Activated naive CD8-positive, alpha-beta T cell treated with anti-CD3 and anti-CD28 coated beads, Interleukin-2, amount 10 ng/mL, durations not matched to agents 7 days and 5 days (primary cell): ENCODE data around the gene ATP13A1. TPM values are rescaled to one million over a fixed set of nuclear protein-coding genes. Genes with fewer than 3 reads are reported as not detected.
A peak's percentile ranks its signal among the peaks of the same experiment; 100 is the strongest.
"Not testable (repeated sequence)": the region's sequence is repeated elsewhere in the genome, so short reads cannot be mapped to it uniquely, and the experiment has no call there.

Experiments
- ATAC-seq: fragments of 150-1000 bp; cut with Tn5 transposase; one replicate; pipeline ENCODE4 v1.10.0; 2021; ENCODE audit warnings: low read depth, moderate library complexity
- POLR2A ChIA-PET: fragments of 350-600 bp; sonication (Branson Sonifier 250); formaldehyde crosslinking; loops from one replicate; lab custom pipeline; 2021; ENCODE audit warnings: antibody characterized with exemption; lab: Charles Lee
- DNase-seq: peaks from one replicate; pipeline ENCODE4 v3.0.0; 2021
- H3K27ac Mint-ChIP-seq: one replicate; pipeline ENCODE4 v1.8.0; 2022; ENCODE audit warnings: mild to moderate bottlenecking, mixed read lengths
- H3K27me3 Mint-ChIP-seq: one replicate; pipeline ENCODE4 v1.8.0; 2022; ENCODE audit warnings: mild to moderate bottlenecking, moderate library complexity, mixed read lengths
- H3K36me3 Mint-ChIP-seq: one replicate; pipeline ENCODE4 v1.8.0; 2021; ENCODE audit warnings: mild to moderate bottlenecking, mixed read lengths
- H3K4me1 Mint-ChIP-seq: one replicate; pipeline ENCODE4 v1.8.0; 2021; ENCODE audit warnings: mixed read lengths
- H3K4me3 Mint-ChIP-seq: one replicate; pipeline ENCODE4 v1.8.0; 2022; ENCODE audit warnings: mild to moderate bottlenecking, moderate library complexity, mixed read lengths
- H3K9me3 Mint-ChIP-seq: one replicate; pipeline ENCODE4 v1.8.0; 2021; ENCODE audit warnings: mixed read lengths
- total RNA-seq, 2 experiments: library from RNA; stranded (reverse); gene quantifications; one replicate each; pipeline ENCODE4 v1.2.3, GENCODE V29; 2021

The ATP13A1 gene
- total RNA-seq, 2 experiments from 2014 or later = 108 to 115 TPM

DNA sequence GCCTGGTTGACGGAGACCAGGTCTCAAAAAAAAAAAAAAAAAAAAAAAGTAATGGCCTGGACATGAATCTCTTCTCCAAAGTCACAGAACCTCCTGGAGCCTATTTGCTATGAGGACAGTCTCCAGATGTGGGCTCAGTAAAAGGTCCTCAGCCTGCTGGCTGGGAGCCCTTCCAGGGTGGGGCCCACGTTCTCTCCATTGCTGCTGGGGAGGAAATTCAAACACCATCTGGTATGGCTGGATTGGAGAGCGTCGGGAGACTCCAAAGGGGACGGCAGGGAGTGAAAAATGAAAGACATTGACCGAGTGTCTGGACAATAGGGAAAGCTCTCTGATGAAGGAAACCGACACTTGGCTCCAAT is 43.6 kb downstream of the ATP13A1 start:
- DNase-seq = no peak
- Mint-ChIP-seq H3K27ac (no peak overlapping the region), H3K4me1 (peaks cover 37% of the 10 kb centered on the region), H3K9me3 (no peaks in the 10 kb centered on the region), H3K27me3 (peaks cover 2% of the 10 kb centered on the region), H3K36me3 (peaks cover 17% of the 10 kb centered on the region), H3K4me3 (no peak overlapping the region)
- POLR2A ChIA-PET = interaction anchor here (0.6 to 1.5 kb wide), 4 partner anchors 18 to 44 kb away, joined by 3 to 5 read pairs (median 4); partner anchors contain the start of gene ATP13A1
- ATAC-seq = no peak

DNA sequence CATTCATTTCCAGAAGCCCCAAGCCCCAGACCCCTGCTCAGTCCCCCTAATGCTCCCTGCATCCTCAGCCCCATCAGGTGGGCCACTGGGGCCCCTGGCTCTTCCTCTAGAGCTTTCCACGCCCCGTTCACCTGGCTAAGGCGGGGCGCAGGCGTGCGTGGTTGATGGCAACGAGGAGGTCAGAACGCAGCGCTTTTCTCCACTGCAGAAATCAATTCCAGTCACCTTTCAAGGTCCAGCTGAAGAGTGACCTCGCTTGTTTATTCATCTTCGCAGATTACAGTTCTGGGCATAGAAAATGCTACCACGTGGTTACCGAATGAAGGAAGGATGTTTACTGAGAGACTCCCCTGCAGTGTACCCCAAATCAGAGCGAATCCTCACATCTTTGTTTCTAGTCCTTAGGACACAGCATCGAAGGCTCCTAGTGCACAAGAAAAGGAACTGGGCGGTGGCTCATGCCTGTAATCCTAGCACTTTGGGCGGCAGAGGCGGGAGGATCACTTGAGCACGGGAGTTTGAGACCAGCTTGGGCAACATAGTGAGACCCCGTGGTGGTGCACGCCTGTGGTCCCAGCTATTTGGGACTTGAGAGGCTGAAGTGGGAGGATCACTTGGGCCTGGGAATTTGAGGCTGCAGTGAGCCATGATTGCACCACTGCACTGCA is 44.2 kb downstream of the ATP13A1 start:
- POLR2A ChIA-PET = interaction anchor here (0.7 to 1.5 kb wide), 6 partner anchors 8 to 45 kb away, joined by 3 to 5 read pairs (median 4); partner anchors contain the start of gene ATP13A1
- ATAC-seq = no peak
- Mint-ChIP-seq H3K4me3 (peak overlapping the region; percentile 86), H3K9me3 (no peaks in the 10 kb centered on the region), H3K4me1 (peaks cover 37% of the 10 kb centered on the region), H3K27me3 (peaks cover 2% of the 10 kb centered on the region), H3K36me3 (peaks cover 17% of the 10 kb centered on the region), H3K27ac (peak overlapping the region; percentile 86)
- DNase-seq = no peak

DNA sequence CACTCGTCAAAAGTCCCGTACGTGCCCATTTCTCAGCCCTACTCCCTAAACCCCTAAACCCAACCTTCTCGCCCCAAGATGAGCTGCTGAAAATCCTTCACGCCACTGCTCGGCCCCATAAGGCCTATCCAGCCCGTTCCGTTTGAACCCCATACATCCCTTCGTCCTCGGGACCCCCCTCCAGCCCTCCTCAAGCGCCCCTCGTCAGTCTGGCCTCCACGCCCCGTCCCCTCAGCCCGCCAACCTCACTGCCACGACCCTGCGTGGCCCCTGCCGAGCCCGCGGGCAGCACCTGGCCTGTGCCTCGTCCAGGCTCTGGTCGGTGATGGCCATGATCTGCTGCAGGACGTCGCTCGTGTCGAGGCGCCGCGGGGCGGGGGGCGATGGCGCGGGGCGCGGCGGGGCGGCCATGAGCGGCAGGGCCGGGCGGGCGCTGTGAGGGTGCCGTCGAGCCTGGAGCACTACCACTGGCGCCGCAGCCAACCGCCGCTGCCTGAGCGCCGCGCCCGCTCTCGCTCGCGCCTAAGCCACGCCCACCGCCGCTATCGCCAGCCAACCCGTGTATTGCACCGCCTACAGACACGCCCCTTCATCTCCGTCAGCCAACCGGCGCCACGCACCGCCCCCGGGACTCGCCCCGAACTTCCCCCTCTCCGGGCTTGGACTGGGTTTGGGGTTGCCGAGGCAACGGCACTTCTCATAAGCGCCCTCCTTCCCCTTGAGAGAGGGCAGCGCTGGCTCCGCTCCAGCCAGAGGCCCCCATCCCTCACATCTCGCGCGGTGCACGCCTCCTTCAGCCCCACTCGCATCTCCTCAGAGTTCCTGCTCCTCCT is 45.0 kb downstream of the ATP13A1 start, which contains the start of gene PBX4:
PBX4 (minus strand) TSS at position 469 of the 833 bp plus-strand sequence; CDS start at position 411, 58 bp downstream.
- peak within 1 kb of the TSS; percentile 87 for H3K27ac Mint-ChIP-seq
- peaks cover 15% of the 10 kb centered on the region for H3K36me3 Mint-ChIP-seq
- H3K27me3 Mint-ChIP-seq = peaks cover 2% of the 10 kb centered on the region
- POLR2A ChIA-PET = interaction anchor here (0.6 to 2.8 kb wide), 11 partner anchors 8 to 79 kb away, joined by 3 to 13 read pairs (median 5); partner anchors contain the start of genes ATP13A1 and ZNF101
- DNase-seq (peak; percentile 99), ATAC-seq (peak; percentile 94)
- H3K9me3 Mint-ChIP-seq = no peaks in the 10 kb centered on the region
- peak within 1 kb of the TSS; percentile 86 for H3K4me3 Mint-ChIP-seq
- H3K4me1 Mint-ChIP-seq = peaks cover 35% of the 10 kb centered on the region

DNA sequence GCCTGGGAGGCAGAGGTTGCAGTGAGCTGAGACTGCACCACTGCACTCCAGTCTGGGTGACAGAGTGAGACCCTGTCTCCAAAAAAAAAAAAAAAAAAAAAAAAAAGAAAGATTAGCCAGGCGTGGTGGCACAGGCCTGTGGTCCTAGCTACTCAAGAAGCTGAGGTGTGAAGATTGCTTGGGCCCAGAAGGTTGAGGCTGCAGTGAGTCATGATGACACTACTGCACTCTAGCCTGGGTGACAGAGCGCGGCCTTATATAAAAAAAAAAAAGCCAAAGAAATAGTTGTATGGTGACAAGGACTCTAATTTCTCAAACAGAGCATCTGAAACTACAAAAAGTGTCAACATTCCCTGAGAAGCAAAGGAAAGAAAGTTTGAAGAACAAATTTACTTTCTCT is 48.4 kb downstream of the ATP13A1 start:
- POLR2A ChIA-PET = interaction anchor here (0.6 to 1.3 kb wide), 5 partner anchors 9 to 18 kb away, joined by 3 to 6 read pairs (median 3); no protein-coding TSS in a partner anchor
- peak overlapping the region; percentile 43 for H3K4me3 Mint-ChIP-seq
- peaks cover 29% of the 10 kb centered on the region for H3K36me3 Mint-ChIP-seq
- DNase-seq = no peak
- no peaks in the 10 kb centered on the region for H3K9me3 Mint-ChIP-seq
- H3K4me1 Mint-ChIP-seq = peaks cover 38% of the 10 kb centered on the region
- peak; percentile 11 for ATAC-seq
- peaks cover 2% of the 10 kb centered on the region for H3K27me3 Mint-ChIP-seq
- H3K27ac Mint-ChIP-seq = peak overlapping the region; percentile 18

DNA sequence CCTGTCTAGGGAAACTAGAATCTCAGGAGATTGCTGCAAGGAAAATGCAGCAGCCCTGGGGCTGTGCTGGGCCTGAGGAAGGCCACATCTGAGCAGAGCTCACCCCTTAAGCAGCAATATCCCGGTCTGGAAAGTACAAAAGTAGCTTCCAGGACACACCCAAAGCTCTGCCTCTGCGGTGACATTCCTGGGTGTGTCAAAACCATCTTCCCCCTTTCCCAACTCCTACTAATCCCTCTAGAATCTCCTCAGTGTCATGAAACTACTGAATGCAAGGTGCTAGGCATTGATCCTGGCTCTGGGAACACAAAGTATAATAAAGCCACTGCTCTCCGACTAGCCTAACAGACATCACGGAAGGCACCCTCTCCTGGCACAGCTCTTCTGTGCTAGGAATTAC is 50.0 kb downstream of the ATP13A1 start:
- peaks cover 41% of the 10 kb centered on the region for H3K36me3 Mint-ChIP-seq
- H3K4me3 Mint-ChIP-seq = no peak overlapping the region
- H3K4me1 Mint-ChIP-seq = peaks cover 36% of the 10 kb centered on the region
- peak overlapping the region; percentile 36 for H3K27ac Mint-ChIP-seq
- no peaks in the 10 kb centered on the region for H3K9me3 Mint-ChIP-seq
- DNase-seq (no peak), ATAC-seq (no peak)
- no peaks in the 10 kb centered on the region for H3K27me3 Mint-ChIP-seq
- POLR2A ChIA-PET = interaction anchor here (0.9 to 2.5 kb wide), 2 partner anchors 11 to 53 kb away, joined by 5 to 10 read pairs; no protein-coding TSS in a partner anchor

DNA sequence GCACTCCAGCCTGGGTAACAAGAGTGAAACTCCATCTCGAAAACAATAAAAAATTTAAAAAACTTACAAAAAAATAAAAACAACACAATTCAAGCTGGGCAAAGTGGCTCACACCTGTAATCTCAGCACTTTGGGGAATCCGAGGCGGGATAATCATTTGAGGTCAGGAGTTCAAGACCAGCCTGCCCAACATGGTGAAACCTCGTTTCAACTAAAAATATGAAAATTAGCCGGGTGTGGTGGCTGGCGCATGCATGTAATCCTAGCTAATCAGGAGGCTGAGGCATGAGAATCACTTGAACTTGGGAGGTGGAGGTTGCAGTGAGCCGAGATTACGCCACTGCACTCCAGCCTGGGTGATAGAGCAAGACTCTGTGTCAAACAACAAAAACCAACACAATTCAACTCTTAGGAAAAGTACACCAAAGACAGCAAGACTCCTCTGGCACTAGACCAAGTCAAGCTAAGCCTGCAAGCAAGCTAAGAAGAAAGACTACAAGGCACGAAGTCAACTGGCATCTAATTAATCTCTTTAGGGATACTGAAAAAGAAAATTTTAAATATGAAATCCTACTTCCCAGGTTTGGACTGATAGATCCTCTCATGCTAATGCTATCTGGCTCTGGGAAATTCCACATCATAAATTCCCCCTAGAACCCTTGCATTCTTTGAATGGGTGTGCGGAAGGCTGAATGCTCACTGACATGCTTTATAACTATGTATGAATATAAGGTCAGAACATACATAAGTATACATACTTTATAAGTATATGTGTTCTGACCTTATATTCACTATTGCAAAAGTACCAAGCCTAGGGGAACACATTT is 52.9 kb downstream of the ATP13A1 start:
- H3K27me3 Mint-ChIP-seq = no peaks in the 10 kb centered on the region
- no peak overlapping the region for H3K4me3 Mint-ChIP-seq
- POLR2A ChIA-PET = interaction anchor here (0.6 to 1.6 kb wide), 6 partner anchors 7 to 21 kb away, joined by 3 to 5 read pairs (median 3); no protein-coding TSS in a partner anchor
- no peaks in the 10 kb centered on the region for H3K9me3 Mint-ChIP-seq
- no peak for ATAC-seq
- peaks cover 42% of the 10 kb centered on the region for H3K36me3 Mint-ChIP-seq
- H3K4me1 Mint-ChIP-seq = peaks cover 38% of the 10 kb centered on the region
- no peak overlapping the region for H3K27ac Mint-ChIP-seq
- no peak for DNase-seq

DNA sequence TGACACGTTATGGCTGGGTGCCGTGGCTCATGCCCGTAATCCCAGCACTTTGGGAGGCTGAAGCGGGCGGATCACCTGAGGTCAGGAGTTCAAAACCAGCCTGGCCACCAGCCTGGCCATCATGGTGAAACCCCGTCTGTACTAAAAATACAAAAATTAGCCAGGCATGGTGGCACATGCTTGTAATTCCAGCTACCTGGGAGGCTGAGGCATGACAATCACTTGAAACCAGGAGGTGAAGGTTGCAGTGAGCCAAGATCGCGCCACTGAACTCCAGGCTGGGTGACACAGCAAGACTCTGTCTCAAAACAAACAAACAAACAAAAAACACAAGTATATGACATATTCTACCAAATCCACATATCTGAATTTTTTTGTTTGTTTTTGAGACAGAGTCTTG is 56.8 kb downstream of the ATP13A1 start:
- not testable (repeated sequence) for ATAC-seq, DNase-seq, H3K9me3 Mint-ChIP-seq, H3K27me3 Mint-ChIP-seq, H3K4me3 Mint-ChIP-seq
- peak overlapping the region; percentile 93 for H3K27ac Mint-ChIP-seq
- peaks cover 44% of the 10 kb centered on the region for H3K4me1 Mint-ChIP-seq
- peaks cover 35% of the 10 kb centered on the region for H3K36me3 Mint-ChIP-seq
- POLR2A ChIA-PET = interaction anchor here (2.3 to 3.1 kb wide), 3 partner anchors 11 to 22 kb away, joined by 6 to 16 read pairs (median 10); partner anchors contain the start of gene PBX4

DNA sequence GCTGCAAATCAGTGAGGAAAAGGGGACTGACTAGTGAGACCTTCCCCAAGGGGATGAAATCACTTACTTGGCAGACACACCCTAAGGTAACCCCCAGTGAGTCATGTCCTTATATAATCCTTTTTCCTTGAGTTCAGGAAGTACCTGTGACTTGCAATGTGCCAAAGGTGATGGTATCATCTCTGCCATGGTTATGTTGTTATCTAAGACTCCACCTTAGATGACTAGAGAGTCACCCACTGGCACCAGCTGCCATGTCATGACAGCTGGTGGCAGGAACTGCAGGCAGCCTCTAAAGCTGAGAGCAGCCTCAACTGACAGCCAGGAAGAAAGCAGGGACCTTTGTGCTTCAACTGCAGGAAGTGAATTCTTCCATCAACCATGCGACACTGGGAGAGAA is 57.5 kb downstream of the ATP13A1 start:
- Mint-ChIP-seq H3K27me3 (no peaks in the 10 kb centered on the region), H3K4me3 (peak overlapping the region; percentile 65), H3K9me3 (no peaks in the 10 kb centered on the region), H3K4me1 (peaks cover 51% of the 10 kb centered on the region), H3K36me3 (peaks cover 40% of the 10 kb centered on the region), H3K27ac (peak overlapping the region; percentile 93)
- POLR2A ChIA-PET = interaction anchor here (0.7 to 3.1 kb wide), 6 partner anchors 8 to 1240 kb away, joined by 4 to 16 read pairs (median 6); partner anchors contain the start of gene PBX4
- ATAC-seq = peak; percentile 77
- DNase-seq = no peak

DNA sequence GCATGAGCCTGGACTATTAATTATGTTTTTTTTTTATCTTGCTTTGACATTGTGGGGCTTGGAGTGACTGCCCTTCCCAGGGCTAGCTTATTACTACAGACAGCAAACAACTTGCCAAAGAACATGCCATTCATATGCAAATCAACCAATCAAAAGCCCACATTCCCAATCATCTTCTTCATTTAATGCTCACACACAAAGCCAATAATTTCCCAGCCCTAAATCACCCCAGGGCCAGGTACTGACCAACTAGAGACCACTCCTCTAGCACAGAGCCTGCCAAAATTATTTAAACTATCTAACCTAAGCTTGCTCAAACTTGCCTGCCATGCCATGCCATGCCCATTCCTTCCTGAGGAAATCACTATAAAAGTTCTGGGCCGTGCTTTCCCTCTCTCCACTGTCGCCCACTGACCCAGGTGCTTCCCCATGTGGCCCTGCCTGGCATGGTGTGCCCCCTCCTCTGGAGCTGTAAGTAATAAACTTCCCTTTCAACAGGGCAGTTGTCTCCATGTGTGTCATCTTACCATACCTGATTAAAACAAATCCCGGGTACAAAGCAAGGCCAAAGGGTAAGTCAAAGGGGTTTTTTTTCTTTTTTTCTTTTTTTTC is 60.7 kb downstream of the ATP13A1 start:
- POLR2A ChIA-PET = interaction anchor here (0.5 to 2.4 kb wide), 9 partner anchors 10 to 143 kb away, joined by 3 to 10 read pairs (median 4); partner anchors contain the start of genes NDUFA13, PBX4 and TSSK6
- no peak for ATAC-seq
- no peaks in the 10 kb centered on the region for H3K9me3 Mint-ChIP-seq
- peak overlapping the region; percentile 86 for H3K27ac Mint-ChIP-seq
- DNase-seq = no peak
- peak overlapping the region; percentile 55 for H3K4me3 Mint-ChIP-seq
- H3K4me1 Mint-ChIP-seq = peaks cover 56% of the 10 kb centered on the region
- peaks cover 22% of the 10 kb centered on the region for H3K36me3 Mint-ChIP-seq
- no peaks in the 10 kb centered on the region for H3K27me3 Mint-ChIP-seq

DNA sequence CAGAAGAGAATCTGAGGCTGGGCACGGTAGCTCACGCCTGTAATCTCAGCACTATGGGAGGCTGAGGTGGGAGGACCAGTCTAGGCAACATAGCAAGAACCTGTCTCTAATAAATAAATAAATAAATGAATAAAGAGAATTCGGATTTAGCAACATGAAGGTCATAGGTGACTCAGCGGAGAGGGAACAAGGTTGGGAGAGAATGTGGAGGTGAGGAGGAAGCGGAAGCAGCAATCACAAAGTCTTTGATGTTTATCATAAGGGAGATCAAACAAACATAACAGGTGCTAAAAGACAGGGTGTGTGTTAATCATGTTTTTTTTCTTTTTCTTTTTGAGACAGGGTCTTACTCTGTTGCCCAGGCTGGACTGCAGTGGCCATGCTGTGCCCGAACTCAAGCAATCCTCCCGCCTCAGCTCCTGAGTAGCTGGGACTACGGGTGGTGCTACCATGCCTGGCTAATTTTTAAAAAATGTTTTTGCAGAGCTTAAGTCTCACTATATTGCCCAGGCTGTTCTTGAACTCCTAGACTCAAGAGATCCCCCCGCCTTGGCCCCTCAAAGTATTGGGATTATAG is 61.3 kb downstream of the ATP13A1 start:
- ATAC-seq (no peak), DNase-seq (no peak)
- Mint-ChIP-seq H3K27me3 (no peaks in the 10 kb centered on the region), H3K27ac (peak overlapping the region; percentile 86), H3K4me1 (peaks cover 61% of the 10 kb centered on the region), H3K4me3 (peak overlapping the region; percentile 55), H3K9me3 (no peaks in the 10 kb centered on the region), H3K36me3 (peaks cover 26% of the 10 kb centered on the region)
- POLR2A ChIA-PET = interaction anchor here (0.8 to 2.4 kb wide), 8 partner anchors 11 to 143 kb away, joined by 3 to 10 read pairs (median 5); partner anchors contain the start of genes NDUFA13, PBX4 and TSSK6

DNA sequence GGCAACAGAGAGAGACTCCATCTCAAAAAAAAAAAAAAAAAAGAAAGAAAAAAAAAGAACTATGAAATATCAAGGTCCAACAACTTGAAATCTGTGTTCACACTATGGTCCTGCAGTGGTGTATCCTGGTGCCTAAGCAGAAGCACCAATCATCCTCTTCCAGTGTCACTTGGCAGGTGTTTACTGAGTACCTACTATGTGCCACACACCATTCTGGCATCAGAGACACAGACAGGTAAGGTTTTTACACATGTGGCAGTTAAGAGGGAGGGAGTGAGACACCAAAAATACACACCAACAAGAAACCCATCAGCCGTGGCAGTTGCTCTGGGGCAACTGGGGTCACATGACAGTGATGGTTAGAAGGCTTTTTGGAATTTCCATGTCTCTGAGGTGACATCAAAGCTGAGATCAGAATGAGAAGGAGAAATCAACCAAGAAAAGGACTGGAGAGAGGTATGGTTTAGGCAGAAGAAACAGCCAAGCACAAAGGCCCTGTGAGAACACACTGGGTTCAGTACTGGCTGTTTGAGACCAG is 62.6 kb downstream of the ATP13A1 start:
- POLR2A ChIA-PET = interaction anchor here (0.6 to 2.3 kb wide), 2 partner anchors 12 to 68 kb away, joined by 3 to 10 read pairs; no protein-coding TSS in a partner anchor
- H3K4me1 Mint-ChIP-seq = peaks cover 60% of the 10 kb centered on the region
- no peaks in the 10 kb centered on the region for H3K27me3 Mint-ChIP-seq
- peak overlapping the region; percentile 86 for H3K27ac Mint-ChIP-seq
- peaks cover 23% of the 10 kb centered on the region for H3K36me3 Mint-ChIP-seq
- no peak for ATAC-seq
- no peak for DNase-seq
- H3K4me3 Mint-ChIP-seq = peak overlapping the region; percentile 4
- no peaks in the 10 kb centered on the region for H3K9me3 Mint-ChIP-seq
